HuH-7.5 (cell line): ENCODE results near the gene PARM1.

Experiments
- DNase-seq: peaks from one replicate; pipeline ENCODE4 v3.0.0; 2011; ENCODE audit warnings: low spot score

Gene PARM1

DNA sequence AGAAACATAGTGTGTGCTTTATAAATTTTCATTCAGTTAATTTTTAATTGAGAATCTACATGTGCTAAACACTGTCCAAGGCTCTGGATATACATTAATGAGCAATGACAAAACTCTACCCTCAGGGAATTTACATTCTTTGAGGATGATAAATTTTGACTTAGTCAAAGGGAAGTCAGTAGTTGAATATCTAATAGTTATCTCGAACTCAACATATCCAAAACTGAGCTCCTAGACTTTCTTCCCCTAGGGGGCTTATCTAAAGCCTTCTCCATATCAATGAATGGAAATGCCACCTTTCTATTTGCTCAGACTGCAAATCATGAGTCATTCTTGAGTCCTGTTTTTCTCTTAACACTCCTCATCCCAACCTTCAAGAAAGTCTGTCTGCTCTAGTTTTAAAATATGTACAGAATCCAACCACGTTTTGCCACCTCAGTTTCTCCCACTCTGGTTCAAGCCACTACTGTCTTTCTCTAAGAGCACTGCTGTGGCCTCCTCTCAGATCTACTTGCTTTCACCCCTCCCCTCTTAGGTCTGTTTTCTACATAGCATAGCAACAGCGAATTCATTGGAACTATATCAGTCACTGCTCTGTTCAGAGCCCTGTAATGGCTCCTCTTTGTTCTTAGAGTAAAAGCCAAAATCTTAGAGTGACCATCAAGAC lies 9.5 kb downstream of the PARM1 start:
- DNase-seq: no peak

DNA sequence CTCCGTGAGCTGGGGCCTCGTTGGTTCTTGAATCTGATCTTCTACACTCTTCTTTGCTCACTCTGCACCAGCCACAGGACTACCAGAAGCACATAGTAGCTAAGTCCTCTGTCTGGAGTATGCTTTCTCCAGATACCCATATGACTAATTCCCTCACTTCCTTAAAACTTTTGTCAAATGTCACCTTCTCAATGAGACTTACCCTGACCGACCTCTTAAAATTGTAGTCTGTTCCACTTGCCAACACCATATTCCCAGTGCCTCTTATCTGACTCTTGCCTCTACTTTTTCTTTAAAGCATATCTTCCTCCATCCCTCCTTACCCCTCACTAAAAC lies 10.0 kb downstream of the PARM1 start:
- no peak for DNase-seq

DNA sequence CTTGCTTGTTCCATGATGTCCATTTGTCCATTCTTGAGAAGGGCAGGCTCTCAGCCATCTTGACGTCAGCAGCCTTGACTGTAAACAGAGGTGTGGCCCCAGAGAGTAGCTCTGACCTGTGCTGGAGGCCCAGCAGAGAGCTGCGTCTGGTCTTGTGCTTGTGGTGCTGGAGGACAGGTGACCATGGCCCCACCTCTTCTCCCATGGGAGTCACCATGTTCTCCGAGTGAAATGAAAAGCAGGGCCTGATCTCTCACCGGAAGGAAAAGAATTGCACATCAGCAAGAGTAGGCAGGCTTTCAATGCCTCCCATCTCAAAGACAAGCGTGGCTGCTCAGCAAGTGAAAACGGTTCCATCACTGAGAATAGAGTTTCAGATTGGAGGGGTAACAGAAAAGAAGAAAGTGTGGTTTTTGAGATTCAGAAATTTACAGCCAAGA lies 11.5 kb downstream of the PARM1 start:
- DNase-seq: no peak

DNA sequence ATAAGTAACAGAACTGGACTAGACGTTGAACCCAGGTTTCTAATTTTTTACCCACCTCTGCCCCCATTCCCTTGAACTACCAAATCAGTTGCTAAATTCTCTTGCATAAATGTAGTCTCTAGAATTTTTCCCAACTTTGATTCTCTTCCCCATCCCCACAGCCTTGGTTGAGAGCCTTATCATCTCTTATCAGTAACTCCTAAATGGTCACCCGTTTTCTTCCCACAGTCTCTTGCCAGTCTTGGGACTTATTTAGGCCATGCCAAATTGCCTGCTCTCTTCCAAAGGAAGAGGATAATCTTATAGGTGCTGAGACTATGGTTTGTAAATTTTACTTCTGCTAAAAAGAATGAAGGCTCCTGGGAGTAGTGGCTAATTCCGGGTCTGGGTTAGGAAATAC lies 13.3 kb downstream of the PARM1 start:
- no peak for DNase-seq

DNA sequence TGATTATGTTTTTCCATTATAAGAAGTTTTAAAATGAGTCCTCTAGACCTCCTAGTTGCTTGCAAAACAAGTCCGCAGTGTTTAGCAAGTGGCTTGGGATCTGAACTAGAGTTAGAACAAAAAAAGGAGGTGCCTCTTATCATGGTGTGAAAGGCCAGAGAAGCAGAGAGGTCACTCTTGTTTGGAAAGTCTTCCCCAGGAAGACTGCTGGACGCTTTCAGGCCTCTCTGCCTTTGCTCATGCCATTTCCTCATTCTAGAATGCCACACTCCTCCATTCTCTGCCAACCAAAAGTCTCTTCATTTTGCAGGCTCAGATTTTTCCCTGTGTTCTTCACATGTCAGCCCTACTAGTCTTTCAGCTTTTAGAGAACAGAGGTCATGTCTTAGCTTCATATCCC lies 14.9 kb downstream of the PARM1 start:
- no peak for DNase-seq

DNA sequence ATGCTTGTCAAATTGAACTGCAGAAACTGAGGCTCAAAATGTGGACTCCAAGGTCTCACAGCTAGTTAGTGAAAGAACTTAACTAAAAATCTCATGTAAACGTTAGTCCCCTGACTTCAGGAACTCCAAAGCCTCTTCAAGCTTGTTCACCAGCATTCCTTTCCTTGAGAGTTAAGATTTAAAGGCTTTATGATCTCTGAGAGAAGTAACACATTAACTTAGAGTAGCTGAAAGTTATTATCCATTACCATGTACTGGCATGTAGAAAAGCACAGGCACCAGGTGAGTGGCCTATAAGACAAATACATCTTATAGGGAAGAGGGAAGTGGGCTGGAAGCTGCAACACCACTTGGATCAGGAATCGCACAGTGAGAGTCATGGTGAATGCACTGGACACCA lies 15.3 kb downstream of the PARM1 start:
- no peak for DNase-seq

DNA sequence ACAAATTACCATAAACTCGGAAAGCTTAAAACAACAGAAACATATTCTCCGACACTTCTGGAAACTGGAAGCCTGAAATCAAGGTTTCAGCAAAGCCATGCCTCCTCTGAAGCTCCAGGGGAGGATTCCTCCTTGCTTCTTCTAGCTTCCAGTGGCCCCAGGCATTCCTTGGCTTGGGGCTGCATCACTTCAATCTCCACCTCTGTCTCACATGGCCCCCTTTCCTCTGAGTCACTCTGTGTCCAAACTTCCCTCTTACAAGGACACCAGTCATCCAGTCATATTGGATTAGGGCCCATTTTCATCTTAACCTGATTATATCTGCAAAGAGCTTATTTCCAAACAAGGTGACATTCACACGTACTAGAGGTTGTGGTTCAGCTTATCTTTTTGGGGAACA lies 17.3 kb downstream of the PARM1 start:
- DNase-seq: no peak

DNA sequence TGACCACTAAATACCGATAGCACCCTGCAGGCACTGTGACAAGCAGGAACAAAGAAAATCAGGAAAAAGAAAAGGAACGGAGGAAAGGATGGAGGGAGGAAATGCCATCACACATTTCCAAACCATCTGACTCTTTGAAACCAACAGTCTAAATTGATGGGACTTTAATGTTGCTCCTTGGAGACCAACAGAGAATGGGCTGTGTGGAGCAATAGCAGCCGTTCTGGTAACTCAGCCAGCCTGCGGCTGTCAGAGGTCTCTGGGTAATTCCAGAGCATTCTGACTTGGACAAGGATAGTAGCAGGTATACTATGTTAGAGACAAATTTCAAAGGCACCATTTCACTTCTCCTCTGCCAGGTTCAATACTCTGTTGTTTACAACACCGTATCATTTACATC lies 18.0 kb downstream of the PARM1 start:
- no peak for DNase-seq

DNA sequence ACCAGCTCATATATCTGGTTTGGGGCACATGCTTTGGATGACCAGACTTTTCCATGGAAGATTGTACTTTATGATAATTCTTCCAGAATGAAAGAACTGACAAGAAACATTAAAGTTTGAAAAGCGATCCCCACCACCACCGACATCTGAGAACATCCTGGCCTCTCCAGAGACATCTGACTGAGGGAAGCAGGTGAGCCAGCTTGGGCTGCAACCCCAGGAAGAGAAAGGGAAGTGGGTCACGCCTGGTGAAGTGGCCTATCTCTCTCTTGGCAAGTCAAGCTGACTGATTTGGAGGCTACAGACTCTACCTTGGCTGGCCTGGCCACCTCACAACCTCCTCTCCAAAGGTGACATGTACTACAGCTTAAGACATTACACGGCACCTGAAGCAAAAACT lies 20.7 kb downstream of the PARM1 start:
- DNase-seq: no peak

DNA sequence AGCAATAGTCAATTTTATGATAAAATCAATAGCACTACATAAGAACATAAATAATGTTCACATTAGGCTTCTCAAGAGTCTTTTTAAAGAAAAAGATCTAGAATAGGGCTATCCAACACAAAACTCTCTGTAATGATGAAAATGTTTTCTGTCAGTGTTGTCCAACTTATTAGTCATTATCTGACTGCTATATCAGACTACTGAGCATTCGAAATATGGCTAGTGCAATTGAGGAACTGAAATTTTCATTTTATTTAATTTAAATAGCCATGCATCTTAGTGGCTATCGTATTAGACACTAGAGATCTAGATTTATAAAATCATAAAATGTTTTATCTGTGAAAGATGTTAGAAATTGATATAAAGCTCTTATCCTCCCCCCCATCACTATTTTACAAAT lies 26.0 kb downstream of the PARM1 start:
- DNase-seq: no peak

DNA sequence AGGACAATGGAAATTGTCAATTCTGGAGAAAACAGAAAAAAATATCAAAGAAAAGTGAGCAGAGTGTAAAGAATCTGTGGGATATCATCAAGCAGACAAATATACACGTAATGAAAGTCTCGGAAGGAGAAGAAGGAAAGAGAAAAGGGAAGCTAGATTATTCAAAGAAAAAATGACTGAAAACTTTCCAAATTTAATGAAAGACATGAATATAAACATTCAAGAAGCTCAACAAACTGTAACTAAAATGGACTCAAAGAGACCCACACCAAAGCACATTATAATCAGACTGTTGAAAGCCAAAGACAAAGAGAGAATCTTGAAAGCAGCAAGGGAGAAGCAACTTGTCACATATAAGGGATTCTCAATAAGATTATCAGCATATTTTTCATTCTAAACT lies 28.3 kb downstream of the PARM1 start:
- no peak for DNase-seq

DNA sequence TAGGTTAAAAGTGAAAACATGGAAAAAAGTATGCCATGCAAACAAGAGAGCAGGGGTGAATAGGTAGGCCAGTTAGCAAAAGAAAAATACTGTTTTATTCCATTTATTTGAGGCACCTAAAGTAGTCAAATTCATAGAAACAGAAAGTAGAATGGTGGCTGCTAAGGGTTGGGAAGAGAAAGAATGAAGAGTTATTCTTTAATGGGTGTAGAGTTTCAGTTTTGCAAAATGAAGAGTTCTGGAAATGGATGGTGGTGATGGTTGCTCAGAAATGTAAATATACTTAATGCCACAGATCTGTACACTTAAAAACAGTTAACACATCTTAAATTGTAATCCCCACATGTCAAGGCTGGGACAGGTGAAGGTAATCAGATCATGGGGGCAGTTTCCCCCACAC lies 29.7 kb downstream of the PARM1 start:
- DNase-seq: no peak

DNA sequence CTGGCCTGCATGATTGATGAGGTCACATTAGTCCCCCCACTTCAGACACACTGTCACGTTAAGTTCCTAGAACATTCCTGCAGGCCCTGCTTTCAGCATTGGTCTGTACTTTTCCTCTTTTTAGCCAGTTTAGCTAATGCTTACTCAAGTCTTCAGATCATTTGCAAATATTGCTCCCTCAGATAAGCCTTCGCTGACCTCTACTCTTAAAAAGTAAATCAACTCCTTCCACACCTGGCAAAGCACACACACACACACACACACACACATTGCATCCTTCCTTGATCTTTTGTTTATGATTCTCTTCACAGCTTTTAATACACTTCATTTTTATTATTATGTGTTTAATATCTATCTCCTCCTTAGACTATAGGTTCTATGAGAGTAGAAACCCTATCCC lies 31.4 kb downstream of the PARM1 start:
- no peak for DNase-seq

DNA sequence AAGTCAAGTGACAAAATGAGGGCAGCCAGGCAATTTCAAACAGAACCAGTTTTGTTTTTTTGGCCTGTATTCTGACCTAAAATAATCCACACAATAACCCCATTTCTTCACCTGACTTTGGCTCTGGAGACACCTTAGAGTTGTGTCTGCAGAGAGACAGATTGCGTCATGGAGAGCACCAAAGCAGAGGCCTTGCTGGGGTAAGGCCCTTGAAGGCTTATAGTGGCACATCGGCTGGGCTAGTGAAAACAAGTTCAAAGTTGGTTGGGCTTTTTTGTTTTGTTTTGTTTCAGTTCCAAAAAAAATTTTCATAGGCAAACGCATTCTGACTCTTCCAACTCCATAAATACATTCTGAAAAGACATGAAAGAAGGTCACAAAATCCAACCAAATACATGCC lies 34.4 kb downstream of the PARM1 start:
- no peak for DNase-seq

DNA sequence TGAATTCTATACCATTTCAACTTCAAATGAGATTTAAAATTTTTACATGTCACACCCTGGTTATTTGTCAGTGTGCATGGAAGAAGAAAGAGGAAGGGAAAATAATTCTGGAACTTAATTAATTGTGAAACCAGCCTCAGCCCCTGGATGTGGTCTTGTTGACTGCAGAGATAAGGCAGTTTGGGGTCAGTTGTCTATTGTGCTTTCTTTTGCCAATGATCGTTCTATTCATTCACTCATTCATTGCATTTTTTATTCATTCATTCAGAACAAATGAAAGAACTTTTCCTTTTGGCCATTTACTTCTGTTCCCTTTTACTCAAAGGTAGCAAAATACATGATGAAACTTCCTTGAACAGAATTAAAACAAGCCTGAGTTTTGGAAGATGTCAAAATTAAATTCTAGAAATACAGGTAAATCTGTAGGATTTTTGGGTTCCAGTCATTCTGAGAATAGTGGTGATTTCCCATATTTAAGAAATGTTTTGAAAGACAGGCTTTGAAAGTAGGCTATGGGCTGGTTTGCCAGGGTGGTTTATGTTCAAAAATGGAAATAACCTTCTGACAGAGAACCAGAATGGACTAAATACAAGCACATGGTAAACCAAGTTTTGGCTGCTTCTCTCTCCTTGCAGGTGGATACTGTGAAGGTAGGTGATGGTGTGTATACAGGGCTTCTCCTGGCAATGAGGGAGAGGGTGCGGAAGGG lies 35.7 kb downstream of the PARM1 start:
- no peak for DNase-seq

DNA sequence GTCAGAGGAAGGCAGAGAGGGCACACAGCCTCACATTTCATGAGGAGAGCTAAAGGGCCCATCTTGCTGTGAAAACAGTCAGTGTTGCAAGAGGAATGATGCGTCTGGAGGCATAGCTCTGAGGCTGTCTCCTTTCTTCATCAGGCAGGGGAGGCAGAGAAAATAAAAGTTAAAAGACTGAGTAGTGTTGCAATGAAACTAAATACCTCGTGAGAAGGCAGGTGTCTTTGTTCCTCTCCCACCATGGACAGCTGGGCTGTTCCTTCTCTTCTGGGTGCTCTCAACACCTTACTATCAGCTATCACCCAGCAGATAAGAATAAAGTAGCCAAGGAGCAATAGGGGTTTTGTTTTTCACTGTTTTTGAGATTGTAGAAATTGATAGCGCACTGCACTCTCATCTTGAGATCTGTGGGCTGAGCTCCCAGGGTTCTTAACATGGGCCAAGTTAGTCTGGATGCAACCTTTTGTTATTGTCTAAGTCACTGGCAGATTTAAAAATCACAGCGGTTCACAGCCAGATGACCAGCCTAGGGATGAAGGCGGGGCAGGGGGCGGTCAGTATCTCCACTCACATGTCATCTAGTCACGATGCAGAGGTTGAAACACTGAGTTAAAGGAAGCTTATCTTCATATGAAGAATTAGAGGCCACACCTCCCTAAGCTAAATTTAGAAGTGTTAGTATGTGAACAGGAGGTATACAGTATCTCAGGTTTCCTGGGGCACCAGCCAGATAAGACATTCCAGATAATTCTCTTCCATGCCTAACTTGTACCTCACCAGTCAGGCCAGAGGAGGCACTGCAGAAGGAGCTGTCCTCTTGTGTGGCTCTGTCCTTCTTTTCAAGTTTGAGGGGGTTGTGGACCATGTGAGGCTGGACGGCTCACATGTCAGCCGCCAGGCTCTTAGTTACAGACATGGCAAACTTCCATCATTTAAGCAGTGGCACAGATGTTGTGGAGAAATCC lies 36.9 kb downstream of the PARM1 start:
- DNase-seq: no peak

DNA sequence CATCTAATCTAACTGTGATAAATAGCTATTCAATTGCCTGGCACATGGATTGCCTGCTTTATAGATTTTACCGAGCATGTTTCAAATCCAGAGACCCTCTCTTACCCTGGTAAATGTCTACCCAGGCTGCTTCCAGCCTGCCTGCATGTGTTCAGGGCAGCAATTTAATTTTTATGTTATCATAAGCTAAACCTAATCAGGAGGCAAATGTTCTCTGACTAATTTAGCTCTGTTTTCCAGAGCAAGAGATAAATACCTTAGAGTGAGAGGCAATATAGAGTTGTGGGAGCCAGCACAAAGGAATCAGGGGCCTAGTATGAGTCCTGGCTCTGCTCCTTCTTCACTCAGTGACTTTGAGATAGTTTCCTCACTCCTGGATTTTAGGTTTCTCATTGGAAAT lies 37.7 kb downstream of the PARM1 start:
- no peak for DNase-seq

DNA sequence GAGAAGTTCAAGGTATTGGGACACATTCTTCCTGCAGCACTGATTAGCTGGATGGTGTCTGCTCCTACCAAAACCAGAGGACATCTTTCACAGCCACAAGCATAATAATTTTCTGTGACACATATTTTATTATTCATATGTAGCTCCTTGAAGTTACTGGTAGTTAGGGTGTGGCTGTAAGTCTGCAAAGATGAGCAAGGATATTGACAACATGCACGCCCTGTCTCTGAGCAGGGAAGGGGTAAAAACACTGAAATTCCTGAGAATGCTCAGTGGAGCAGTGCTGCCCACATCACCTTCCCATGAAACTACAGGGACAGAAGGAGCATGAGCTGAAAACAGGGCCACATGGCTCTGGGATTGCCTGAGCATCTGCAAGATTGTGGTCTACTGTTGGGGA lies 38.9 kb downstream of the PARM1 start:
- DNase-seq: no peak

DNA sequence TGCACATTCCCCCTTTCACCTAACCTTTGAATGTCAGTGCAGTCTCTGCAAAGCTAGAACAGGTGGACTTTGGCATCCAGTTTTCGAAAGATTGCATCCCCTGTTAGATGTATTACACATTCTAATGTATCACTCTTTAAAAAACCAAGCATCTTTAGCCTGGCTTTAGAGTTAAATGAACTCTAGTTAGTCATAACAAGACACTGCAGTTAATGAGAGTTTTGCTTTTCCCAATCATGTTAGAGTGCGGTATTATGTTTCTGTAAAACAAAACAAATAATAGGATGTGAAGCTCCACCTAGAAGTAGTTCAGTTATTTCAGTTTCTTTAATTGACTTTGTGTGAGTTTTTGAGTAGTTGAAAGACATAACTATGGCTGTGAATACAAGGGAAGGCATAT lies 42.2 kb downstream of the PARM1 start:
- no peak for DNase-seq

DNA sequence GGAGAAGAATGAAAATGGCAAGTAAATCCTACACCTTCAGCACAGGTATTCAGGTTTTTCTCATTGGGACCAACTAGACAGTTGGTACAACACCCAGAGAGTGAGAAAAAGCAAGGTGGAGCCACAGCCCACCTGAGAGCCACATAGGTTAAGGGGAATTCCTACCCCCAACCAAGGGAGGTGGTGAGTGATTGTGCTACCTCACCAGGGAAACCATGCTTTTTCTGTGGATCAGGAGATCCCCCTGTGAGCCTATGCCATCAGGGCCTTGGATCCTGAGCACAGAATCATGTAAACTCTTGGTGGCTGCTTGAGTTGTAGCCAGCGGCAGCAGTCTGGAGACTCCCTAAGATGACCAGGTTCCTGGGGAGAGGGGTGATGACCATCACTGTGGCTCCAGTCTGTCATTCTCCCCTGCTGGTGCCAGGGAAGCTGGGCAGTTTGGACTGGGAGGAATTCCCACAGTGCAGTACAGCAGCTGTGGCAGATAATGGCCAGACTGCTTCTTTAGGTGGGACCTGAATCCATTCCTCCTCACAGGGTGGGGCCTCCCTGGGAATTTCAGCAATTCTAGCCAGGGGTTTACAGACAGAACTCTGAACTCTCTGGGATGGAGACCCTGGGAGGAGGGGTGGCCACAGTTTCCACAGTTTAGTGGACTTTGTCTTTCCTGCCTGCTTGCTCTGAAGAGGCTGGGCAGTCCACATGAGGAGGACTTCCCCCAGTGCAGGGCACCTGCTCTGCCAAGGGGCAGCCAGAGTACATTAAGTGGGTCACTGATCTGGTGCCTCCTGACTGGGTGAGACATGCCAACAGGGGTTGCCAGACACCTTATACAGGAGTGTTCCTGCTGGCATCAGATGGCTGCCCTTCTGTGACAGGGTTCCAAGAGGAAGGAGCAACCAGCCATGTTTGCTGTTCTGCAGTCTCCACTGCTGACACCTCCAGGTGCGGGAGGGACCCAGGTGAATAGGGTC lies 43.2 kb downstream of the PARM1 start:
- no peak for DNase-seq

DNA sequence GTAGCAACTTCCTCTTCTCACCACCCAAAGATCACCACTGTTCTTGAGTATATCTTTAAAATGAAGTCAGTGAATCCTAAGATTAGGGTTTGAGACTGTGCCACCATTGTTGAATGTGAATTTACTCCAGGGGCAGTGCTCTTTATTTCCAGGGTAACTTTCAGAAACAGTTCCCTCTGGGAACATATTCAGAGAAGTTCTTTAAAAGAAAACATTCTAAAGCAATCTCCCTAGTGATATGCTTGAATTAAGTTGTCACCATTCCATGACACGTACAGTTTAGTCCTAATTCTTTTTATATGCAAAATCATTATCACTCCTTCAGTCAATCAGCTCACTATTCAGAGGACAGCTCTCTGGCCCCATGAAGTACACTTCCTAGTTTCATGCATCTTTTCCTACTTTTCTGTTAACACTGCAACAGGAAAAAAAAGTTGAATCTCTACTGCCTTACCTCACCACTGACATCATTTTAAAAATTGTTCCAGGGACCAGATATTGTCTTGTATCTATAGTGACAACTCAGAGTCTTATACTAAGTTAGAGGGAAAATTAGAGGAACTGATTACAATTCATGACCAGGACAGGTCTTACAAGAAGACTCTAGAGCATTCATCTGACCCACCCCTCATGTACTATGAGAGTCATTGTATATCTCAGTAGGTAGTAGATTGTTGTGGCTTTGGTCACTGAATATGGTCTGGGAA lies 49.8 kb downstream of the PARM1 start:
- DNase-seq: no peak
